Measurements from ENCODE around the gene TMCC1.

DNA sequence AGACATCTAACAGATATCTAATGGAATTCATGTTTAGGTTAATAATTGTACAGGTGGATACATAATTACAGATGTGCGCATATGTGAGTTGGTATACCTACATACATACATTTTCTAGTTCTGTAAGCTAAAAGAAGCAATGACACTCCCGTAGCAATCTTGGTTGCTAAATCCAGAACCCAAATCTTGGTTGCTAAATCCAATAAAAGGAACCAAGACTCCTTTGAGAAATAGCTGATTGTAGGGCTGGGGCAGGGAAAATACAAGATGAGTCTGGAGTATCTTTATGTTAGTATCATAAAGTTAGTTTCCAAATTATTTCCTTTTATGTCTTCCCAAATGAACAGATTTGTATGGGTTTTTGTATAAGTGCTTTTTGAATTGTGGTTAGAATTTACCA, 135.2 kb downstream of the TMCC1 start:
- no peak for TF ChIP-seq POLR2A (IDR thresholded peaks at IDR 0.05)
- TF ChIP-seq, protein P1, sequence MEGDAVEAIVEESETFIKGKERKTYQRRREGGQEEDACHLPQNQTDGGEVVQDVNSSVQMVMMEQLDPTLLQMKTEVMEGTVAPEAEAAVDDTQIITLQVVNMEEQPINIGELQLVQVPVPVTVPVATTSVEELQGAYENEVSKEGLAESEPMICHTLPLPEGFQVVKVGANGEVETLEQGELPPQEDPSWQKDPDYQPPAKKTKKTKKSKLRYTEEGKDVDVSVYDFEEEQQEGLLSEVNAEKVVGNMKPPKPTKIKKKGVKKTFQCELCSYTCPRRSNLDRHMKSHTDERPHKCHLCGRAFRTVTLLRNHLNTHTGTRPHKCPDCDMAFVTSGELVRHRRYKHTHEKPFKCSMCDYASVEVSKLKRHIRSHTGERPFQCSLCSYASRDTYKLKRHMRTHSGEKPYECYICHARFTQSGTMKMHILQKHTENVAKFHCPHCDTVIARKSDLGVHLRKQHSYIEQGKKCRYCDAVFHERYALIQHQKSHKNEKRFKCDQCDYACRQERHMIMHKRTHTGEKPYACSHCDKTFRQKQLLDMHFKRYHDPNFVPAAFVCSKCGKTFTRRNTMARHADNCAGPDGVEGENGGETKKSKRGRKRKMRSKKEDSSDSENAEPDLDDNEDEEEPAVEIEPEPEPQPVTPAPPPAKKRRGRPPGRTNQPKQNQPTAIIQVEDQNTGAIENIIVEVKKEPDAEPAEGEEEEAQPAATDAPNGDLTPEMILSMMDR (IDR thresholded peaks at IDR 0.05), result no peak
